ENCODE data around the gene ZDHHC14.

ZDHHC14 gene

GRCh38 chr6:157665180-157665579, 284.2 kb downstream of the ZDHHC14 start:
- no peak for DNase-seq (ENCODE audit: low read depth in 2 of 2)

- DNase-seq (ENCODE audit: low read depth in 2 of 2) = no peak
Observed at GRCh38 chr6:157666729-157667128, 285.7 kb downstream of the ZDHHC14 start.

DNA sequence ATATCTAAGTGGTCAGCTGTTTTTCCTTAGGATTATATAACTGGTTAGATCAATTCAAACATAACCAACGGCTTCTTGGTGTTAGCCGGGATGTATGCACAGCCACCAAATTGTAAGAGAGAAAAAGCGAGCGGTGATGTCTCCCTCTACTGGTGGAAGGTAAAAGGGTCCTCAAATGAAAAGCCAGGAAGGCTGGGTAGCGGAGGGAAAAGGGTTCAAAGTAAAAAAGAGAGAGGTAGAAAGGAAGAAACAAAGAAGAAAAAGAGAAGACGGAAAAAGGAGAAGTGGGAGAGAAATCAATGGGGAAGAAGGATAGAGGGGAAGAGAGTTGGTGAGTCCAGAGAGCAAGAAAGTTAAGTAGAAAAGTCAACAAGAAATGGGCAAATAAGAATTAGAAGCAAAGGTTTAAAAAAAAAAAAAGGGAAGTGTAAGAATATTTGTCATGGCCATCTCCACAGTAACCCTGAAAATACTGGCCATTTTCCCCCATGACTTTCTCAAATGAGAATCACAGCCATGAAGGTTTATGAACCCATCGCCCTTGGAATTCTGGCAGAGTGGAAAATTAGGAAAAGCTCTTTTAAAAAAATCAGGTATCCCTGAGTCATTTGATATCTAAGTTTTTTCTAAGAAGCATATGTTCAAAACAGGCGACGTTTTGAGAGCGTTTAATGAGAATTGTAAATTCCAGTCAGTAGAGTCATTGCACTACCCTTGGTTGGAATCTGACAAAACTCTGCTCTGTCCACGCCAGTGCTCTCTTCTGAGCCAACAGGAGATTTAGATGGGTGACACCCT, 286.4 kb downstream of the ZDHHC14 start:
- peak; percentile 17 to 29 for DNase-seq (ENCODE audit: low read depth in 2 of 2)

- no peak for DNase-seq (ENCODE audit: low read depth in 2 of 2)
Observed at GRCh38 chr6:157668009-157668401, 287.0 kb downstream of the ZDHHC14 start.

DNA sequence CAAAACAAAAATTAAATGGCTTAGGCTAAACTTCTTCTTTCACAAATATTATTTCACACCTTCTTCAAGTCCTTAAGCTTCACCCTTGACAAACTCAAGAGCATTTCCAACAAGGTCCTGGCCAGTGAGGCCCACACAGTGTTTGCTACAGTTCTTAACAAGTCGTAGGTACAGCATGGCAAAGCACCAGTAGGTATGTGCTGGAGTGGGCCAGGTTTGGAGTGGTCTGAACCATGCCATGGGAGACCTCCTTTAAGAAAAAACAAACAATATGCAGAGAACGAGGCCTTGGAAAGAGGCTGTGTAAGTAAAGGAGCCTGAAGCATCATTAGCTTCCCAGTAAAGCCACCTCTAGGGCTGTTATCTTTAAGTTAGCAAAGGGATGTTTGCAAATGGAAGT, 287.7 kb downstream of the ZDHHC14 start:
- DNase-seq (ENCODE audit: low read depth in 2 of 2) = no peak

- DNase-seq (ENCODE audit: low read depth in 2 of 2) = no peak
Observed at GRCh38 chr6:157669323-157669722, 288.3 kb downstream of the ZDHHC14 start.

DNA sequence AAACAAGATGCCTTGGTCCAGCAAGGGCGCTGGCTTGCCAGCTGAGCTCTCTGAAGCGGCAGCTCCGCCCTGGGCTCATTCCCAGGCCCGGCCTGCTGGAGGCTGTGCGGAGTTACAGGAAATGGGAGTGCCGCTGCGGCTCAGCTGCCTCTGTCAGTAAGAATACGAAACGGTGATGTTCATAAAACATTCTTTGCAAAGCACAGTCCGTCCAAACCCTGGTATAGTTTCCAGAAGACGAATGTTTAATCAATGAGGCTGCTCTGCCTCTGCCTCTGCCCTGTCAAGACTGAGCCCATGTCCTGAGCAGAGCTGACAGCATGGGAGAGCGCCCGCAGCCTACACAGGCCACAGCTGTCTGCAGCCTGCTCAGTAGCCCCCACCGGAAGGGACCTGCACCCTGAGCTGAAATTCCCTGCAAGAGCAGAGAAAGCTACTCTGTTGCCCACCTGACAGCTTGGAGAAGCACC, 288.8 kb downstream of the ZDHHC14 start:
- no peak for DNase-seq (ENCODE audit: low read depth in 2 of 2)

- DNase-seq (ENCODE audit: low read depth in 2 of 2) = no peak
Observed at GRCh38 chr6:157670466-157671186, 289.6 kb downstream of the ZDHHC14 start.

- no peak for DNase-seq (ENCODE audit: low read depth in 2 of 2)
Observed at GRCh38 chr6:157672726-157673412, 291.9 kb downstream of the ZDHHC14 start.

DNA sequence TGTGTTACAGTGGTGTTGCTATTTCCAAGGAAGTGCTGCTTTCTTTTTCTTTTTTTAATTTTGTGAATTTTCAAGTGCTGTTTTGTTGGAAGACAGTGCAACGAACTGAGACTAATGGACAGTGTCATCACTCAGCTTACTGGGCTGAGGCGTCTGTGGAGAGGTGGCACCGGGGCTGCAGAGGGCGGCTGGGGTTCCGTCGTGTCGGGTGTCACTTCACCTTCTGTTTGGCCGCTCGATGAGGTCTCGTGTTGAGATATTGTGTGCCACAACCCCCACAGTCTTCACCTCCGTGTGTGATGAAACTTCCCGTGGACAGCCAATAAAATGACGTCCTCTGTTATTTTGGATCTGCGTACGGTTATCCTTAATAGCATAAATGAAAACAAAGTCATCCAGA, 292.6 kb downstream of the ZDHHC14 start:
- DNase-seq (ENCODE audit: low read depth in 2 of 2) = no peak

DNA sequence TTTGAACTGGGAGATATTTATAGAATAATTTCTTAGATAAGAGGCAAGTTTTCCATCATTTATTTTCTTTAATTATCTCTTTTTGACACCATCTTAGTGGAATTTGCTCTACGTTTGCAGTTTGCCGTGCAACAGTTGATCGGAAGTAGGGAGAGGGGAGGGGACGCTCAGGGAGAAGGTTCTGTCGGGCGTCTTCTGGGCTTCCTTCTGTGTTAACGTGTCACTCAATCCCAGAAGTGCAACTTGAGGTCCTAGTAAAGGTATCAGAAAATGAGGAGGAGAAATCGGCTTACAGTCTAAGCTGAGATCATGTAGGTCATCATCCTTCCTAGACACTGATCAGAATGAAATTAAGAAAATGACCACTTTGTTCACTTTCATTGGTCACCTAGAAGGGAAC, 293.1 kb downstream of the ZDHHC14 start:
- no peak for DNase-seq (ENCODE audit: low read depth in 2 of 2)

- DNase-seq (ENCODE audit: low read depth in 2 of 2) = no peak
Observed at GRCh38 chr6:157675831-157676230, 294.8 kb downstream of the ZDHHC14 start.

GRCh38 chr6:157676241-157676640, 295.3 kb downstream of the ZDHHC14 start:
- no peak for DNase-seq (ENCODE audit: low read depth in 2 of 2)

DNA sequence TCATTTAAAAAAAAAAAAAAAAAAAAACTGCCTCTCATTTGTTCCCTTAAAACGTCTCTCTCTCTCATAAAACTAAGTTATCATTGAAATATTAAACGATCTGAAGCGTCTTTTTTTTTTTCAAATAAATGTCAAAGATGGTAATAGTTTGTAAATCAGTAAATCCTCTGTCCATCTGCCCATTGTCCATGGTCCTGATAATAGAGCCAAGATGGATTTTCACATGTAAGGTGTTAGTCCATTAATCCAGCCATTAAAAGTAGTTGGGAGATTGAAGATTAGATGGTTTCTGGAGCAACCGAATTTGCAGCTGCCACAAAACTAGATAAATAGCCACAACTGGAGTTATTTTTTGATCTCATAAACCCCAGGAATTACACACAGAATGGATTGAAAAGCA, 296.2 kb downstream of the ZDHHC14 start:
- no peak for DNase-seq (ENCODE audit: low read depth in 2 of 2)

DNA sequence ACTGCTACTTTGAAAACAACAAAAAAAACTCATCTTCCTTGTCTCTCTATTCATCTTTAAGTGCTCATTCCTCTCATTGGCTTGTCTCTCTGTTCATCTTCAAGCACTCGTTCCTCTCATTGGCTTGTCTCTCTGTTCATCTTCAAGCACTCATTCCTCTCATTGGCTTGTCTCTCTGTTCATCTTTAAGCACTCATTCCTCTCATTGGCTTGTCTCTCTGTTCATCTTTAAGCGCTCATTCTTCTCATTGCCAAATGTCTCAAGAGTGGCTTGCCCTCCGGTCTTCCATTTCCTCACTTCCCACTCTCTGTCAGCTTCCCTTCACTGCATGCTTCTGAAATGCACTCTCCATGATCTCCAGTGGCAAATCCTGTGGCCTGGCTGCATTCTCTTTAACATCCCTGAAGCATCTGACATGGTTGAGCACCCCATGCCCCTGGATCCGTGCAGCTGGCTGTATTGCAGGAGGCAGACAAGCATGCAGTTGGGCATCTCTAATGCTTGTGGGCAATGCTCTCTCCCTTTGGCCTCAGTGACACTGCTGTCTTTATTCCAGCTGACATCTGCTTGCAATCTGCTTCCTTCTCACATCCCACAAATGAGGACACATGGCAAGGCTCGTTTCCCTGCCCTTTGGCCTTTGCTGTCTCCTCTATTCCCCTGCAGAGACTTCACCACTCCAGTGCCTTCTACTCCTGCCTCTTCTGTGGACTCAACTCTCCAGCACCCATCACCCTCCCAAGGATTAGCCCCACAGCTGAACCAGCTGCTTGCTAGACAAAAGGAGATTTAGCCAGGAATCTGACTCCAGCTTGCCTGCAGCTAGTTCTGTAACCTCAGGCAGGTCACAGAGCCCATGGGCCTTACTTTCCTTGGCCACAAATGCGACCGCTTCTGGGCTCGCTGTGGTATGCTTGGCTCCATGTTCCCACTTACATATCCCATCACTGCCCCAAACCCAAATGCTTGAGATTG, 298.9 kb downstream of the ZDHHC14 start:
- DNase-seq (ENCODE audit: low read depth in 2 of 2) = no peak

DNA sequence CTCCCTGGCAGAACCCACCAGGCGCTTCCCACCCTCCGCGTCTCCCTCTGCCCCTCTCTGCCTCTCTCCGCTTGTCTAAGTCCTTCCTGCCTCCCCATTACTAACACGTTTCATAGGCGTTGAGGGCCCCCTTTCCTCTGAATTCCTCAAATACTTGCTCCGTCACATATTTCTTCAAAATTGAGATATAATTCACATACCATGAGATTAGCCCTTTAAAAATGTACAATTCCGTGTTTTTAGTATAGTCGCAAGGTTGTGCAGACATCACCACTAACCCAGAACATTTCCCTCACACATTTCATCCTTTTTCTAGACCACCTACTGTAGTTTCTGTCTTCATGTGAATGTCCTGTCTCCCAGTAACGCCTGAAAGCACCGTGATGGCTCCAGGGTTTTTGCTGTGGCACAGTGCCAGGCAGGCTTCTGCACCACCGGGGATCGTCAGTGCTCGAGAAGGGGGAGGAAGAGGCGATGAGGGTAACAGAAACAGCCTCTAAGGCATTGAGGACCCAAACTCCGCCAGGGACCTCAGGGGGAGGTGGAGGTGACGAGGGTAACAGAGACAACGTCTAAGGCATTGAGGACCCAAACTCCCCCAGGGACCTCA, 300.2 kb downstream of the ZDHHC14 start:
- DNase-seq (ENCODE audit: low read depth in 2 of 2) = no peak

DNA sequence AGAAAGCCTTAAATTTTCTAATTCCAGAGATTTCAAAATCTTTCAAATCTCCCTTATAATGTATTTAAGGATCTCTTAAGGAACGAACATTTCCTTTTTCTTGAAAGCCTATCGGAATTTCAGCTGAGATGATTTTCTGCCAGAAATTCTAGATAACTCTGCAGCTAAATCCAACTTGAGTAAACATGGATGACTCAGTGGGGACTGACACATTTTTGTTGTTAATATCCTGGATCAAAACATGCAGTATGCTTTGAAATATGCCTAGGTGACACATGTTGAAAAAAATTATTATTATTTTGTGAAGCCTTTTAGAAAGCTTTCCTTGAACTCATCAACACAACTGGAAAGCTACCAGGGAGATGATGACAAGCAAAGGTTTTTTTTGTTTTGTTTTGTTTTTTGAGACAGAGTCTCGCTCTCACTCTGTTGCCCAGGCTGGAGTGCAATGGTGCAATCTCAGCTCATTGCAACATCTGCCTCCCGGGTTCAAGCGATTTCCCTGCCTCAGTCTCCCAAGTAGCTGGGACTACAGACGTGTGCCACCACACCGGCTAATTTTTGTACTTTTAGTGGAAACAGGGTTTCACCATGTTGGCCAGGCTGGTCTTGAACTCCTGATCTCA, 302.0 kb downstream of the ZDHHC14 start:
- no peak for DNase-seq (ENCODE audit: low read depth in 2 of 2)

GRCh38 chr6:157683707-157684106, 302.7 kb downstream of the ZDHHC14 start:
- DNase-seq (ENCODE audit: low read depth in 2 of 2) = no peak

- DNase-seq (ENCODE audit: low read depth in 2 of 2) = no peak
Observed at GRCh38 chr6:157684620-157685299, 303.8 kb downstream of the ZDHHC14 start.

Data from stimulated activated CD8-positive, alpha-beta memory T cell treated with anti-CD3 and anti-CD28 coated beads, Interleukin-7, amount 100 ng/mL, for 4 hours (primary cell).